Pericardium fibroblast (primary cell): ENCODE measurements around the gene MAN2A1. TPM values are rescaled to one million over a fixed set of nuclear protein-coding genes. Genes with fewer than 3 reads are reported as not detected.

ENCODE experiments used
- total RNA-seq: library from RNA; depleted of rRNA; stranded (reverse); fragments of >200 nt; gene quantifications from 2 replicates; pipeline ENCODE4 v1.2.3, GENCODE V29; 2015

MAN2A1 gene
- 32.9 and 41.3 TPM in 2 replicates for total RNA-seq

GRCh38 chr5:109689740-109690241 is at the start of gene MAN2A1:
Gene MAN2A1, plus strand, starts transcription at chr5:109689927. Its CDS starts 491 bp downstream, at chr5:109690418.

